ENCODE results near the gene LMBRD2.

The LMBRD2 gene

GRCh38 chr5:36099748-36100147 is 51.9 kb downstream of the LMBRD2 start:
- DNase-seq = no peak

- no peak for DNase-seq
Observed at GRCh38 chr5:36096486-36096885, 55.2 kb downstream of the LMBRD2 start.

DNA sequence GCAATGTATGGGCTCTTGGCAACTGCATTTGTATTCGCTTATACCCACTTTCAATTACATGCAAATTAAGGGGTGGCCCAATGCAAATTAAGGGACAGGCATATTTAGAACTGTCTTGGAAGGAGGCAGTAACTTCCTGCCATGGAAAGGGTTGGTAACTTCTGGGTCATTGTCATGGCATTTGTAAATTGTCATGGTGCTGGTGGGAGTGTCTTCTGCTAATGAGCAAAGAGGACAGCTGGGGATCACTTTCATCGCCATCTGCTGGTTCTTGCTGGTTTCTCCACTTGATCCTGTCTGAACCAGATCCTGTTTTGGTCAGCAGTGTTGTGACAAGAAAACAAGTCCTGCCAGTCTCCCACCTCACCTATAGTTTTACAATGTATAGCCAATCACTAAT is 61.7 kb downstream of the LMBRD2 start:
- peak; percentile 82 to 85 for DNase-seq

- DNase-seq = peak; percentile 79 to 90
Observed at GRCh38 chr5:36079200-36079781, 72.4 kb downstream of the LMBRD2 start.

DNA sequence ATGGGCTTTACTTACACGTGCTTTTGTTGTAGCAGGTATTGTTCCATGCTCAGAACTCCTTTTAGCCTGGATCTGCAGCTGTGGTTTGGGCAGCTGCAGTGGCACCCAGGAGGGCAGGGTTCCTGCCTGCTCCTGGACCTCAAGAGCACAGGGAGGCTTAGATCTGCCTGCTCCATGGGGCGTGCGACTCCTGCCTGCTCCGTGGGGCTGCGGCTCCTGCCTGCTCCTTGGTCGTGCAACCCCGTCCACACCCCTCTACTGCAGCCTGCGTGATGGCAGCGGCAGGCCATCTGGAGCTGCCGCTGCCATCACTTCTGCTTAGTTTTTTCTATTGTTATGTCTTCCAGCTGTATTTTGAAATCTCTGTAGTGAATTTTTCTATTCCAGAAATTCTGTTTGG is 73.3 kb downstream of the LMBRD2 start:
- DNase-seq = no peak

DNA sequence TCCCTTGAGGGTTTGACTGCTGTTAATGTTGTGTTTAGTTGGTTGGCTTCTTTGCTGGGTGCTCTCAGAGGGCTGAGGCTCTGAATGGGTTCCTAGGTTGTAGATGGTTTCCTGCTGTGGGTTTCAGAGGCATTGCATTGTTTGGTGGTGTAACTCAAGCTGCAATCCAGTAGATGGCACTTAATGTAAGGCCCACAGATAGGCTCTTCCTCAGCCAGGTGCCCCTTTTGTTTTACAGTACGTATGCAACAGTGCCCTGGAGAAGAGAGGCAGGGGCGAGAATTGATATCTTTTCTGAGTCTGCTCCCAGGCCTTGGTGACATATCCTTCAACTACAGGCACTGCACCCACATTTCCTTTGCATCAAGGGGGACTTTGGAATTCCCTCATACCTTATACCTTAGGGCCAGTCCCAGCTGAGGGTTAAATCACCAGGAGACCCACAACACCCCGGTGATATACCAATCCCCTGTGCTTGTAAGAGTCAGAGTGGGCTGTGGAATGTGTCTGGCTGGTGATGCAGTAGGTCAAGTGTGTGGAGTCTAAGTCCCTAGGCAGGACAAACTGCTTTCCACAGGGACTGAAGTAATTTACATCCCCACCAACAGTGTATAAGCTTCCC is 78.0 kb downstream of the LMBRD2 start:
- DNase-seq = peak; percentile 70 to 86

DNA sequence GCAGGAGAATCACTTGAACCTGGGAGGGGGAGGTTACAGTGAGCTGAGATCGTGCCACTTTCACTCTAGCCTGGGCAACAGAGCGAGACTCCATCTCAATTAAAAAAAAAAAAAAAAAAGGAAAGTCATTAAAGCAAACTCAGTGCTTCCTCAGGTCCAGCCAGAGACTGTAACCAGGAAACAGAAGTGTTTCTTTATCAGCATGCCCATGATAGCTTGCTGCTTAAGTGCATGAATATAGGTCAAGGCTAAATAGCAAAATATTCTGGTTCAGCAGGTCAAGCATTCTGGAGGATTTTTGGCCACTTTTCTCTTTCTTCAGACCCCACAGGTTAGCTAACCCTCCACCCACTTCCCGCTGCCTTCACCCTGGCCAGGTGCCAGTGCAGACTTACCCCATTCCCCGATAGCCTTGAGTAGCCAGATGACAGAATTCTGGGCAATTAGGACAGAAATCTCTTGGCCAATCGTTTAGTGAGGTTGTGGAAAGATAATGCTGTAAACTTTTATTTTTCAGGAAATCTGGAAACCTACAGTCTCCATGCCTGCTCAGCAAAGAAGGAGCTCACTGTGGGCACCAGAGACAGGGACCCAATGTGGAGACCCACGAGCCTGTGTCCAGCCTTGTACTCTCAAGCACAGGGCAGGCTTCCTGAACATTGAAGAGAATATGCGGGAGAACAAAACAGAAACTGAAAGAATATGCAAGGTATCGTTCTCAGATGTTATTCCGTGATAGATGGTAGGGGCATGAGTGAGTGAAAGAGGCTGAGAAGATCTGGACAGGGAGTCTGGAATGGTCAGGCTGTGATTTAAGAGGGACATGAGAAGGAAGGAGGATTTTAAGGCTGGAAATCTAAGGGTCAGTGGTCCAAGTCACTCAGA is 80.8 kb downstream of the LMBRD2 start:
- DNase-seq = no peak

DNA sequence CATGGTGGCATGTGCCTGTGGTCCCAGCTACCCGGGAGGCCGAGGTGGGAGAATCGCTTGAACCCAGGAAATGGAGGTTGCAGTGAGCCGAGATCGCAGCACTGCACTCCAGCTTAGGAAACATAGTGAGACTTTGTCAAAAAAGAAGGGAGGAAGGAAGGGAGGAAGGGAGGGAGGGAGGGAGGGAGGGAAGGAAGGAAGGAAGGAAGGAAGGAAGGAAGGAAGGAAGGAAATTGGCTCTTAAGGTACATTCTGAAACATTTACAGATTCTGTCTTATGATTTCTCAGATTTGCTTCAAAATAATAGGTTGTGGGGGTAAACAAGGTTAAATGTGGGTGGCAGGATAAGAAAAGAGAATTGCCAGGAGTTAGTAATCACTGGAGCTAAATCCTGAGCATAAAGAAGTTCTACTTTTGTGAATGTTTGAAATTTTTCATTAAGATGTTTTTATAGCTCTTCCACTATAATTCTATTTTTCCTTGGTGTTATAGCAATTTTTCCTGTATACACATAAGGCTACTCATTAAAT is 82.9 kb downstream of the LMBRD2 start:
- no peak for DNase-seq

DNA sequence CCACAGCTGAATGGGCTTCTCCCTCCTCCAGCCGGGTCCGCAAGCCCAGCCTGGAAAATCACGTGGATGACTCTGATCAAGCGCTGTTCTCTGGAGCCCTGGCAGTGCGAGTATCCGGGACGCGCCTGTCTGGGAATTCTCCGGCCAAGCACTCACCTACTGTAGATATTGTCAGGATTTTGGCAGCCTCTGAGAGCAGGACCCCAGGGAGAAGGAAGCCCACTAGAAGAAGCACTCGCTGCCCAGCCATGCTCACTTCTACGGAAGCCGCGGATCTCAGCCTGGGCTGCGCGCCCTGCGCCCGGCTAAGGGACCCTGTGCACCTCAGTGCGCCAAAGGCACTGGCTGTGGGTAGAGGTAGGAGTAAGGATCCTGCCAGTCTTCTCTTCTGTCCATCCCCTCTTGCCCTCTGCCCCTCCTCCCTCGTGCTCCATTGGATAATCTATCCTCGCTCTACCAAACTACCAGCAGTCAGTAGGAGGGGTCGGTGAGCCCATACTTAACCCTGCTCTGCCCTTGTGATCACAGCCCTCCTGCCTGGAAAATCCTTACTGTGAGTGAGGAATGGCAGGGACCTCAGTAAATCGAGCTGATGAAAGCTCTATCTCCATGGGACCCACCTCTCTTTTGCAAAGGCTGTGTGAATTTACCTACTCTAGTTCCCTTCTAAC is 85.0 kb downstream of the LMBRD2 start, which contains the start of gene UGT3A2:
Gene UGT3A2, minus strand, starts transcription at position 343 of the 671 bp plus-strand sequence. Its CDS starts 93 bp downstream, at position 250.
- peak; percentile 64 to 65 for DNase-seq

GRCh38 chr5:36066001-36066539 is 85.6 kb downstream of the LMBRD2 start:
- DNase-seq = peak in 1 of 2 experiments; percentile 1

GRCh38 chr5:36060420-36060887 is 91.2 kb downstream of the LMBRD2 start:
- peak in 1 of 2 experiments; percentile 21 for DNase-seq

DNA sequence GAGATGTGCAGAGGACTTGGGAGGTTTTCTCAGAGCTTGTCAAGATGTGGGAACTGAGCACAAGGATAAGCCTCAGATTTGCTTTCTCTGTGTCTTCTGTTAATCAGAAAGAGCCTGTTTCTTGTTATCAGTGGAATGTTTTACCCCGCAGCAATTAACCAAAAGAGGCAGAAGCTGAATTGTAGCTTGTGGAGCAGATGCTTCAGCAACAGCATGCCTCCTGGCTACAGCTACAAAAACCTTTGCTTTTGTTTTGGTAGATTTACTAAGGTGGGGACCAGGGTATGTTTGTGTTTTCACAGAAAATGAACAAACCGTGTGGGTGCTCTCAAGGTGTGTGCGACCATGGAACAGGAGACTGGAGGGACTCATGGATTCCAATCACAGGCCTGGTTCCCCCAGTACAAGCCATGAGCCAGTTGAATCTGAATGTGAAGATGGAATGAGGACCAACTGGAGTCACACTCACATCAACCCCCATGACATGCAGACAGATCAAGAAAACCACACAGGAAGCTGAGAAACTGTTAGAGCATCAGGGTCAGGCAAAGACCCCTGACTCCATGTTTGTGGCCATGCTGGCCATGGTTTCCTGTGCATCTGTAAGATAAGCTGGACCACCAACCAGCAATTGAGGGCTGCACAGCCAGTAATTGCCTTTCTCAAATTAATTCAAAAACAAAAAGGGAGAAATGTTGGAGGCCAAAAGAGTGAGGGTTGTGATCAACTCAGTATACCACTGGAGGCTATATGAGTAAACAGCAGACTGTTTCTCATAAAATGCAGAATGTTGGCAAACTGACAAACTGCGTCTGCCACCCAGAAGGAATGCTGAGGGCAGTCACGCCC is 91.9 kb downstream of the LMBRD2 start:
- DNase-seq = no peak

DNA sequence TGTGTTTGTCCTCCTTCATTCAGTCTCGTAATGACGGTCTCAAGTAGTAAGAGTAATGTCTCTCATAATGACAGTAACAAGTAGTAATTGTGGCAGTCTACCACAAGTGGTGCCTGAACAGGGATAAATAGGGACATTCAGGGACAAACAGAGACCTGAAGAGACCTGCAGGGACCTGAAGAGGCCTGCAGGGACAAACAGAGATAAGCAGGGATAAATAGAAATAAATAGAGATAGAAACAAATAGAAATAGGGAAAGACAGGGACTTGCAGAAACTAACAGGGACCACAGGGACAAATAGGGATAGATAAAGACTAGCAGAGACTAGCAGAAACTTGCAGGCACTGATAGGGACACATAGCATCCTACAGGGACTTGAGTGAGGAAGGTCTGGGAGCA is 92.9 kb downstream of the LMBRD2 start:
- no peak for DNase-seq

- DNase-seq = no peak
Observed at GRCh38 chr5:36057386-36057785, 94.3 kb downstream of the LMBRD2 start.

- no peak for DNase-seq
Observed at GRCh38 chr5:36056422-36056821, 95.3 kb downstream of the LMBRD2 start.

- no peak for DNase-seq
Observed at GRCh38 chr5:36055984-36056383, 95.7 kb downstream of the LMBRD2 start.

DNA sequence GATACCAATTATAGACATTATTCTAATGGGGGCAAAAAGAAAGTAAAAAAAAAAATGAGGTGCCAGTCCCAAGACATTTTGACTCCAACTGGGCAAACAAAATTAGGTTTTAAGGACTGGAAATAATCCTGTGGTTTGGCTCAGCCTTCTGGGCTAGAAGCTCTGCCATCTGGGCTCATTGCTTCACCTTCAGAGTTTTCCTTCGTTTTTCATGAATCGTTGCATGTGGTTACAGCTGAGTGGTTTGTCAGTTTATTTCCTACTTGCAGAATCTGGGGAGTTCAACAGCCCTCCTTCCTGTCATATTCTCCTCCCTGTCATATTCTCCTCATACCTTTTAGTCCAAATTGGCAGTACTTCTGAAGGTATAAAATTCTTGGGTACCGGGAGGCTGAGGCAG is 97.0 kb downstream of the LMBRD2 start:
- no peak for DNase-seq

DNA sequence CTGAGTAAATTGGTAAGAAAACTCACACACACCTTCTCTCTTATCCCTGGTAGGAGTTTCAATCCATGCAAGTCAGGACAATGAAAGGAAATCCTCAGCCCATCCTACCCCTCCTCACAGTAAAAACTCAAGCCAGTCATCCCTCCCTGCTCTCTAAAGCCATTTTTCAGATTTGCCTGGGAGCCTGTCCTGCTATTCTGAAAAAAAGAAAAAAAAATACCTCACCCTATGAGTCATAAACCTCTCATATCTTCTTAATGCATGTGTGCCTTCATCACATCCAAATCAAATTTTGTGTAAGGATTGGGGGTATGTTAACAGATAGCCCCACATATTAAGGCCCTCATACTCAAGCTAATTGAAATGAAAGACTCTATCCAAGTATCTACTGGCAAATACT is 99.1 kb downstream of the LMBRD2 start:
- no peak for DNase-seq

DNA sequence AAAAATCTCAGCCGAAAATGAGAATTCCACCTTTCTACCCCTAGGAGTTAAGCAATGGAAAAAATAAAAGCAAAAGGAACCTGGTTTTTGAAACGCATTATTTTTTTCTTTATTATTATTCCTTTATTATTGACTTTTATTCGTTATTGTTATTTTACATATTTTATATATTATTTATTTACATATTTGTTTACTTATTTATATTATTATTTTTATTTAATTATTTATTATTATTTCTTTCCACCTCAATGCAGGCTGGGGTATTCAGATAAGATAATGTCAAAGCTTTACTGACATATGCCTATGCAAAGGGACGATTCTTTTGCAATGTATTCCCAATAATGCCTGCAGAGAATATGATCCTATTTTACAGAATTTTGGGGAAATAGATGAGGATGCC is 101.7 kb downstream of the LMBRD2 start:
- no peak for DNase-seq

All from NCI-H526 (cell line).